ENCODE measurements around the gene NKD1.

- TF ChIP-seq CTCF (IDR thresholded peaks at IDR 0.05; ENCODE audit: low read length) = no peak
- no peak for TF ChIP-seq EZH2 (optimal IDR thresholded peaks at IDR 0.05; ENCODE audit: low read depth, low read length)
These were observed 149.2 kb downstream of the NKD1 start for GRCh38 chr16:50697421-50697715.

Measured in MM.1S (cell line).